Astrocyte (in vitro differentiated cells and primary cell): ENCODE measurements around the gene ACADS. TPM values are rescaled to one million over a fixed set of nuclear protein-coding genes. Genes with fewer than 3 reads are reported as not detected.

Source experiments
- DNase-seq: peaks from one replicate; pipeline ENCODE4 v3.0.0-alpha.2; 2010; ENCODE audit warnings: low read depth
- FAIRE-seq: peaks from 2 replicates; lab custom pipeline; 2011; peaks lifted over from hg19 to GRCh38; lab: Jason Lieb, UNC
- H2AFZ ChIP-seq: 2 replicates; pipeline ENCODE4 v1.6.0; 2012; ENCODE audit warnings: low read depth, low read length, inconsistent platforms
- H3K27ac ChIP-seq: 2 replicates; pipeline ENCODE4 v1.5.1; 2011; ENCODE audit warnings: low read depth, low read length, inconsistent platforms
- H3K27me3 ChIP-seq: 2 replicates; pipeline ENCODE4 v1.6.0; 2011; ENCODE audit warnings: low read length, inconsistent platforms; ENCODE audit not compliant: insufficient read depth
- H3K36me3 ChIP-seq: 2 replicates; pipeline ENCODE4 v1.5.1; 2011; ENCODE audit warnings: low read length, inconsistent platforms; ENCODE audit not compliant: insufficient read depth
- H3K4me1 ChIP-seq: 2 replicates; pipeline ENCODE4 v1.5.1; 2011; ENCODE audit warnings: low read length, inconsistent platforms; ENCODE audit not compliant: insufficient read depth
- H3K4me2 ChIP-seq: 2 replicates; pipeline ENCODE4 v1.6.0; 2012; ENCODE audit warnings: low read length, inconsistent platforms
- H3K4me3 ChIP-seq: 2 replicates; pipeline ENCODE4 v1.5.1; 2011; ENCODE audit warnings: low read depth, mild to moderate bottlenecking, low read length, inconsistent platforms; ENCODE audit not compliant: insufficient read depth
- H3K79me2 ChIP-seq: 2 replicates; pipeline ENCODE4 v1.6.0; 2012; ENCODE audit warnings: mild to moderate bottlenecking, low read length, inconsistent platforms; ENCODE audit not compliant: insufficient read depth
- H3K9ac ChIP-seq: 2 replicates; pipeline ENCODE4 v1.6.0; 2012; ENCODE audit warnings: mild to moderate bottlenecking, low read length, inconsistent platforms
- H3K9me3 ChIP-seq: 2 replicates; pipeline ENCODE4 v1.5.1; 2012; ENCODE audit warnings: low read depth, mild to moderate bottlenecking, low read length, inconsistent platforms; ENCODE audit not compliant: insufficient read depth
- H4K20me1 ChIP-seq: 2 replicates; pipeline ENCODE4 v1.6.0; 2012; ENCODE audit warnings: low read length, inconsistent platforms; ENCODE audit not compliant: insufficient read depth
- H3K27ac Mint-ChIP-seq: one replicate; pipeline ENCODE4 v1.8.0; 2021; ENCODE audit warnings: mild to moderate bottlenecking, mixed read lengths; ENCODE audit not compliant: unreplicated experiment
- H3K27me3 Mint-ChIP-seq: one replicate; pipeline ENCODE4 v1.8.0; 2021; ENCODE audit warnings: low read depth, mixed read lengths; ENCODE audit not compliant: unreplicated experiment
- H3K36me3 Mint-ChIP-seq: one replicate; pipeline ENCODE4 v1.8.0; 2021; ENCODE audit warnings: low read depth, mixed read lengths; ENCODE audit not compliant: unreplicated experiment
- H3K4me1 Mint-ChIP-seq: one replicate; pipeline ENCODE4 v1.8.0; 2021; ENCODE audit warnings: low read depth, mixed read lengths; ENCODE audit not compliant: unreplicated experiment
- H3K4me3 Mint-ChIP-seq: one replicate; pipeline ENCODE4 v1.8.0; 2021; ENCODE audit warnings: mild to moderate bottlenecking, moderate library complexity, mixed read lengths; ENCODE audit not compliant: unreplicated experiment
- H3K9me3 Mint-ChIP-seq: one replicate; pipeline ENCODE4 v1.8.0; 2021; ENCODE audit warnings: mild to moderate bottlenecking, mixed read lengths; ENCODE audit not compliant: unreplicated experiment
- CTCF ChIP-seq: IDR thresholded peaks from 2 replicates; pipeline ENCODE4 v1.5.1; 2011; ENCODE audit warnings: low read depth, mild to moderate bottlenecking, inconsistent platforms, low read length, moderate library complexity; ENCODE audit not compliant: insufficient read depth
- EZH2 ChIP-seq: IDR thresholded peaks from 2 replicates; pipeline ENCODE4 v1.6.1; 2012; ENCODE audit warnings: mild to moderate bottlenecking, low read length, inconsistent platforms; ENCODE audit not compliant: insufficient read depth
- total RNA-seq: library from RNA; stranded (reverse); gene quantifications from 2 replicates; pipeline ENCODE4 v1.2.1, GENCODE V29; 2021

Gene ACADS
- total RNA-seq, 1 donor from 2014 or later, result 2.8 TPM

DNA sequence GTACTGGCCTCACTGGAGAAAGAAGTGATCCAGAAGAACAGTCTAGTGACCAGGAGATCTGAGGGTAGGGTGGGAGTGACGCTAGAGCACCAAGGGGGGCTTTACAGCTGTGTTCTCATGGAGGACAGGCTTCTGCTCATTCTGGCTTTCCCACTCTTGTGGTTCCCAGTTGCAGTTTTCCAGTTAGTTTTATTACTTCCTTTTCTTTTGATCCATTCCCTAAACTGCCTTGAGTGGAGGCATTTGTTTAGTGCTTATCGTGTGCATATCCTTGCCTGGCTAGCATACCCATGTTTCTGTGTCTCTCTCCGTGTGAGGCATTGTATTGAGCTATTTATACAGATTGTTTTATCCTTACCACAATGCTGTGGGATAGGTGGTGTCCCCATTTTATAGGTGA, 34.6 kb upstream of the ACADS start:
- Histone ChIP-seq H3K27me3 (no peaks in the 10 kb centered on the region), H2AFZ (no peak overlapping the region), H3K27ac (no peak overlapping the region), H3K4me1 (peaks cover 13% of the 10 kb centered on the region), H3K79me2 (peaks cover 77% of the 10 kb centered on the region), H3K4me2 (no peak overlapping the region), H3K36me3 (peaks cover 16% of the 10 kb centered on the region), H3K9me3 (no peaks in the 10 kb centered on the region), H4K20me1 (peaks cover 83% of the 10 kb centered on the region), H3K9ac (no peak overlapping the region), H3K4me3 (no peak overlapping the region)
- H3K36me3 Mint-ChIP-seq, result peaks cover 14% of the 10 kb centered on the region
- peak overlapping the region; percentile 36 for H3K4me3 Mint-ChIP-seq
- H3K27ac Mint-ChIP-seq, result no peak overlapping the region
- H3K4me1 Mint-ChIP-seq, result peaks cover 25% of the 10 kb centered on the region
- FAIRE-seq, result no peak
- no peak for TF ChIP-seq CTCF
- TF ChIP-seq EZH2, result no peak
- H3K9me3 Mint-ChIP-seq, result no peaks in the 10 kb centered on the region
- no peaks in the 10 kb centered on the region for H3K27me3 Mint-ChIP-seq
- no peak for DNase-seq

DNA sequence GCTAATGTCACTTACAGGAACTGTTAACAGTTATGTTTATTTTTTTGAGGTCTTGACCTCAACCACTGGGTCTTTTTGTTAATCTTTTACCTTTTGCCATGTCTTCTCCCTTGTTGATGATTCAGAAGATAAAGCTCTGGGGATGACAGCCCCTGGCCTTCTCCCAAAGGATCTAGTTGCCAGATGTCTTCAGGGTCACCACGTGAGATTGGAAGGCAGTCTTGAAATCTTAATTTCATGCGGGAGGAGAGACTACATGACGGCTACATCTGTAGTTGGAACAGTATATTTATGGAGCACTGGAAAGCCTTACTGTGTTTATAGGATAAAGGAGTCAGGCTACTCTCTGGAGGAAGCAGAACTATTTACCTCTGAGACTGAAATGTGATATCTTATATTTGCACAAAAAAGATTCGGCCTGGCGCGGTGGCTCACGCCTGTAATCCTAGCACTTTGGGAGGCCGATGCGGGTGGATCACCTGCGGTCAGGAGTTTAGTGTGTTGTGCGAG, 33.0 kb upstream of the ACADS start:
- Mint-ChIP-seq H3K36me3 (peaks cover 27% of the 10 kb centered on the region), H3K27ac (no peak overlapping the region), H3K9me3 (no peaks in the 10 kb centered on the region), H3K27me3 (no peaks in the 10 kb centered on the region), H3K4me1 (peaks cover 25% of the 10 kb centered on the region), H3K4me3 (no peak overlapping the region)
- H3K4me1 ChIP-seq, result peaks cover 13% of the 10 kb centered on the region
- H4K20me1 ChIP-seq, result peaks cover 96% of the 10 kb centered on the region
- peaks cover 29% of the 10 kb centered on the region for H3K36me3 ChIP-seq
- H3K9me3 ChIP-seq, result no peaks in the 10 kb centered on the region
- no peaks in the 10 kb centered on the region for H3K27me3 ChIP-seq
- FAIRE-seq, result no peak
- H2AFZ ChIP-seq, result no peak overlapping the region
- H3K9ac ChIP-seq, result no peak overlapping the region
- H3K79me2 ChIP-seq, result peaks cover 72% of the 10 kb centered on the region
- H3K27ac ChIP-seq, result no peak overlapping the region
- TF ChIP-seq CTCF (no peak), EZH2 (no peak)
- no peak overlapping the region for H3K4me2 ChIP-seq
- no peak overlapping the region for H3K4me3 ChIP-seq
- no peak for DNase-seq

DNA sequence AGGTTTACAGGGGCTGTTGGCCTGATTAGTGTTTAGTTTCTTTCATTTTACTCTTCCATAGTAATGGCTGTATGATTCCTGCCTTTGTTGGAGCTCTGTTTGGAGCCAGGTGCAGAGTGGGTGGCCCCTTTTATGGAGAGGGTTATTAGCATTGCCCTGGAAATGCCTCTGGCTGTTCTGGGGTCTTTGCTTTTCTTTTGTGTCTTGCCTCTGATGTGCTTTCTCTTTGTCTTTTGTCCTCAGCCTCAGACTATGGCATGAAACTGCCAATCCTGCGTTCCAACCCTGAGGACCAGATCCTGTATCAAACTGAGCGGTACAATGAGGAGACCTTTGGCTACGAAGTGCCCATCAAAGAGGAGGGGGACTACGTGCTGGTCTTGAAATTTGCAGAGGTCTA, 31.8 kb upstream of the ACADS start:
- no peak overlapping the region for H3K27ac Mint-ChIP-seq
- no peak for FAIRE-seq

More for the DNA sequence above, 31.8 kb upstream of the ACADS start:
- Histone ChIP-seq H3K27ac (no peak overlapping the region), H3K27me3 (no peaks in the 10 kb centered on the region), H3K4me2 (no peak overlapping the region), H3K36me3 (peaks cover 35% of the 10 kb centered on the region), H3K9me3 (no peaks in the 10 kb centered on the region), H4K20me1 (peaks cover 94% of the 10 kb centered on the region), H3K4me3 (no peak overlapping the region), H3K4me1 (peaks cover 10% of the 10 kb centered on the region), H3K9ac (no peak overlapping the region), H3K79me2 (peaks cover 63% of the 10 kb centered on the region), H2AFZ (no peak overlapping the region)
- TF ChIP-seq EZH2, result no peak
- TF ChIP-seq CTCF, result no peak
- no peak for DNase-seq
- no peaks in the 10 kb centered on the region for H3K27me3 Mint-ChIP-seq
- peaks cover 24% of the 10 kb centered on the region for H3K4me1 Mint-ChIP-seq
- H3K4me3 Mint-ChIP-seq, result no peak overlapping the region
- no peaks in the 10 kb centered on the region for H3K9me3 Mint-ChIP-seq
- peaks cover 29% of the 10 kb centered on the region for H3K36me3 Mint-ChIP-seq
